Left ventricle myocardium inferior (tissue), 1 donor: ENCODE data around the gene MIGA2. TPM values are rescaled to one million over a fixed set of nuclear protein-coding genes. Genes with fewer than 3 reads are reported as not detected.

Experiments
- DNase-seq: peaks from one replicate; pipeline ENCODE4 v3.0.0-alpha.2; 2020
- H3K27ac ChIP-seq: fragments of 200-600 bp; replicated peaks from 2 replicates; pipeline ENCODE4 v1.8.0; 2021
- H3K27me3 ChIP-seq: fragments of 200-600 bp; 2 replicates; pipeline ENCODE4 v1.8.0; 2021; ENCODE audit warnings: low read depth
- H3K36me3 ChIP-seq: fragments of 200-600 bp; 2 replicates; pipeline ENCODE4 v1.8.0; 2021
- H3K4me1 ChIP-seq: fragments of 200-600 bp; 2 replicates; pipeline ENCODE4 v1.8.0; 2021
- H3K4me3 ChIP-seq: fragments of 200-600 bp; 2 replicates; pipeline ENCODE4 v1.8.0; 2021; ENCODE audit warnings: mild to moderate bottlenecking, moderate library complexity
- H3K9me3 ChIP-seq: fragments of 200-600 bp; replicated peaks from 2 replicates; pipeline ENCODE4 v1.8.0; 2021
- intact Hi-C: fragments of 100-400 bp; cut with micrococcal nuclease; formaldehyde crosslinking; loops from one replicate; pipeline ENCODE4 v1.11.0; 2022
- total RNA-seq: library from RNA; stranded (reverse); fragmentation: NEBNext Ultra II Directional; extraction: Animal tissue kit (Norgen Biotek cat#: 25700); gene quantifications from one replicate; pipeline ENCODE4 v1.2.1, GENCODE V29; 2021
- TF ChIP-seq, protein P1 (sequence below): fragments of 200-600 bp; IDR thresholded peaks from 2 replicates; pipeline ENCODE4 v1.8.0; 2021; ENCODE audit warnings: antibody characterized with exemption, mild to moderate bottlenecking, borderline replicate concordance
- donor health status: DM: no; HTN: yes; CAD: no; lungs with severe emphysema.

MIGA2 gene
- total RNA-seq, 1 donor from 2014 or later, result 35.6 TPM

GRCh38 chr9:129080601-129081387 is 44.4 kb downstream of the MIGA2 start, which contains the start of gene DOLPP1:
TSS of gene DOLPP1 (plus strand) at chr9:129081111. CDS start at chr9:129081132, 21 bp downstream.
- peak; percentile 99 for DNase-seq
- H3K9me3 ChIP-seq, result no peaks in the 10 kb centered on the region
- peaks cover 12% of the 10 kb centered on the region for H3K36me3 ChIP-seq
- no peaks in the 10 kb centered on the region for H3K27me3 ChIP-seq
- intact Hi-C loops, result no loop called here
- H3K4me1 ChIP-seq, result peaks cover 28% of the 10 kb centered on the region
- TF ChIP-seq, protein P1, sequence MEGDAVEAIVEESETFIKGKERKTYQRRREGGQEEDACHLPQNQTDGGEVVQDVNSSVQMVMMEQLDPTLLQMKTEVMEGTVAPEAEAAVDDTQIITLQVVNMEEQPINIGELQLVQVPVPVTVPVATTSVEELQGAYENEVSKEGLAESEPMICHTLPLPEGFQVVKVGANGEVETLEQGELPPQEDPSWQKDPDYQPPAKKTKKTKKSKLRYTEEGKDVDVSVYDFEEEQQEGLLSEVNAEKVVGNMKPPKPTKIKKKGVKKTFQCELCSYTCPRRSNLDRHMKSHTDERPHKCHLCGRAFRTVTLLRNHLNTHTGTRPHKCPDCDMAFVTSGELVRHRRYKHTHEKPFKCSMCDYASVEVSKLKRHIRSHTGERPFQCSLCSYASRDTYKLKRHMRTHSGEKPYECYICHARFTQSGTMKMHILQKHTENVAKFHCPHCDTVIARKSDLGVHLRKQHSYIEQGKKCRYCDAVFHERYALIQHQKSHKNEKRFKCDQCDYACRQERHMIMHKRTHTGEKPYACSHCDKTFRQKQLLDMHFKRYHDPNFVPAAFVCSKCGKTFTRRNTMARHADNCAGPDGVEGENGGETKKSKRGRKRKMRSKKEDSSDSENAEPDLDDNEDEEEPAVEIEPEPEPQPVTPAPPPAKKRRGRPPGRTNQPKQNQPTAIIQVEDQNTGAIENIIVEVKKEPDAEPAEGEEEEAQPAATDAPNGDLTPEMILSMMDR, result no peak
- H3K4me3 ChIP-seq, result peak within 1 kb of the TSS; percentile 79
- H3K27ac ChIP-seq, result peak within 1 kb of the TSS; percentile 91

DNA sequence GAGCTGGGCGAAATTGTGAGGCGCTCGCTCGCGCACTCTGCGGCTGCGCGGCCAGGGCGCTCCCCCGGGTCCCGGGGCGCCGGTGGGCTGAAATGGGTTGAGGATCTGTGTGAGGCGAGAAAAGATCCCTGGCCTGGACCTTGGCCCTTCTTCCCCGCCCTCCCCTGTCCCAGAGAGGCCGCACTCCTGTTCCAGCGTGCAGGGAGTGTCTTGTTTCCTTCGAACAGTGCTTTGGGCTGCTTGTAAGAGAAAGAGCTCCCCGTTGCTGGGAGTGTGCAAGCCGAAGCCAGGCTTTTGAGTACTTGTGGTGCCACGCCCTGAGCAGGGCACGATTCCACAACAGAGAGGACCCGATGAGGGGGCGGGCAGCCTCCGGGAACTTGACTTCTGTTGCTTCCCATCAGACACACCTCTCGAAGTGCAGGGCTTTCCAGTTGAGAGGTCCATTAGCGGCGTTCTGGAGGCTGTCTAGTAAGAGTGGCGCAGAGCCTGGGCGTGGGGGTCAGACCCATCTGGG is 45.0 kb downstream of the MIGA2 start:
- Histone ChIP-seq H3K9me3 (no peaks in the 10 kb centered on the region), H3K27ac (peak overlapping the region; percentile 91), H3K27me3 (no peaks in the 10 kb centered on the region), H3K36me3 (peaks cover 19% of the 10 kb centered on the region), H3K4me1 (peaks cover 28% of the 10 kb centered on the region), H3K4me3 (peak overlapping the region; percentile 79)
- intact Hi-C loops, result no loop called here
- TF ChIP-seq, protein P1, result no peak
- DNase-seq, result no peak

- Histone ChIP-seq H3K4me1 (peaks cover 28% of the 10 kb centered on the region), H3K9me3 (no peaks in the 10 kb centered on the region), H3K27me3 (no peaks in the 10 kb centered on the region), H3K36me3 (peaks cover 33% of the 10 kb centered on the region), H3K4me3 (no peak overlapping the region), H3K27ac (no peak overlapping the region)
- intact Hi-C loops, result no loop called here
- TF ChIP-seq, protein P1, result no peak
- DNase-seq, result no peak
Measured at GRCh38 chr9:129084087-129084486, 47.7 kb downstream of the MIGA2 start.

DNA sequence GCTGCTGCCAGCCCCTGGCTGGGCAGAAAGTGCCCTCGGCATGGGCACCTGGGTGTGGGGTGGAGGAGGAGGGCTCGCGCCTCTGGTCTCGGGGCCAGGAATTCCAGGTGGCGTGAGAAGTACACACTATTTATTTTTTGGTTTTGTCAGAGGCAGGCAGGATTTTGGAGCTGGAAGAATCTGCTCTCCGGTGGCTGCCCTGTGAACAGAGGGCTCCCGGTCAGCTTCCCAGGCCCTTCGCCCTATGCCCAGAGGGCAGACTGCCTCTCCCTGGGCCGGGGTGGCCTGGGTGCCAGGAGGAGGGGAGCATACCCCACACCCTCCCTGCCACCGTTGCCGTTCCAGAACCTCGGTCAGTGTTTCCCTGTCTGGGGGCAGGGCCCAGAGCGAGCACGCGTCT is 52.8 kb downstream of the MIGA2 start:
- intact Hi-C loops, result no loop called here
- H3K36me3 ChIP-seq, result peaks cover 46% of the 10 kb centered on the region
- DNase-seq, result no peak
- H3K4me1 ChIP-seq, result peaks cover 4% of the 10 kb centered on the region
- no peak overlapping the region for H3K27ac ChIP-seq
- TF ChIP-seq, protein P1, result no peak
- no peak overlapping the region for H3K4me3 ChIP-seq
- no peaks in the 10 kb centered on the region for H3K9me3 ChIP-seq
- H3K27me3 ChIP-seq, result no peaks in the 10 kb centered on the region

DNA sequence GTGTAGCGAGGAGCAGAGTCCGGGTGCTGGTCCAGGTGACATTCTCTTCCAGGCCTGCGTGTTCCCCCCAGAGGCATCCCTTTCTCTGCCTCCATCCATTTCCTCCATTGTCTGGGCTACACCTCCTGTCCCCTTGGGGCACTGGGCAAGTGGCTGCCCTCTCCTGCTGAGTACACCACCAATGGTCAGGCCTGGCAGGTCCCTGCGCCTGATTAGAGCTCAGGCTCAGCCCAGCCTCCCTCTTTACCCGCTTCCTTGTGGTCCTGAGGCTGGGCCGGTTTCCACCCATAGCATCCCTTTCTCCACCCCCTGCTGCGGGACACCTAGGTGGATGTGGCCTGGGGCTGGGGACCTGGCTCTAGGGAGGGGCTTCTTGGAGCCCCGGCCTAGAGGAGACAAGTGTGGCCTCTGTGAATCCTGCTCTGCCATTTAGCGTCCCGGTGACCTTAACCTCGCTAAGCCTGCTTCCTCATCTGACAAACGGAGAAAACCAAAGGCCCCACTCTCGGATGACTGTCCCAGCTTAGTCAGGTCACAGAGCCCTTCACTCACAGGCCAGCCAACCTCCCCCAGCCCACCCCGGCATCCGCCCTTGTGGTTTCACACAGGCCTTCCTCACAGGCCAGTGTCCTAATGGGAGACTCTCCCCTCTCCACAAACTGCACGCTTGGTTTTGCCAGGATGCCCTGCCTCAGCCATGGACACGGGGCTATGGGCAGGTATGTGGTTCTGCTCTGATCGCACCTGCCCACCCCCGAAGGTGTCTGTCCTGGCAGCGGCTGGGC is 57.4 kb downstream of the MIGA2 start:
- Histone ChIP-seq H3K27me3 (no peaks in the 10 kb centered on the region), H3K9me3 (no peaks in the 10 kb centered on the region), H3K4me1 (peaks cover 12% of the 10 kb centered on the region), H3K36me3 (peaks cover 55% of the 10 kb centered on the region), H3K27ac (peak overlapping the region; percentile 46), H3K4me3 (no peak overlapping the region)
- intact Hi-C loops, result no loop called here
- TF ChIP-seq, protein P1, result no peak
- no peak for DNase-seq
